Uterus (tissue), 2 donors: ENCODE measurements around the gene PAX2.

ENCODE experiments used
- POLR2A ChIP-seq, 2 donors: fragments of 450-650 bp; IDR thresholded peaks; one replicate each; pipeline ENCODE4 v1.6.1; 2016; ENCODE audit warnings: antibody characterized with exemption in 2 of 2, mild to moderate bottlenecking in 1 of 2, moderate library complexity in 1 of 2
- TF ChIP-seq, protein P1 (sequence below), 4 experiments: fragments of 200-600 bp in 2 of 4; fragments of 450-650 bp in 2 of 4; sonication (generic) in 2 of 4; IDR thresholded peaks; one replicate each; pipeline ENCODE4 v1.5.1; 2016 to 2019; ENCODE audit warnings: antibody characterized with exemption in 4 of 4, mild to moderate bottlenecking in 2 of 4, moderate library complexity in 1 of 4

DNA sequence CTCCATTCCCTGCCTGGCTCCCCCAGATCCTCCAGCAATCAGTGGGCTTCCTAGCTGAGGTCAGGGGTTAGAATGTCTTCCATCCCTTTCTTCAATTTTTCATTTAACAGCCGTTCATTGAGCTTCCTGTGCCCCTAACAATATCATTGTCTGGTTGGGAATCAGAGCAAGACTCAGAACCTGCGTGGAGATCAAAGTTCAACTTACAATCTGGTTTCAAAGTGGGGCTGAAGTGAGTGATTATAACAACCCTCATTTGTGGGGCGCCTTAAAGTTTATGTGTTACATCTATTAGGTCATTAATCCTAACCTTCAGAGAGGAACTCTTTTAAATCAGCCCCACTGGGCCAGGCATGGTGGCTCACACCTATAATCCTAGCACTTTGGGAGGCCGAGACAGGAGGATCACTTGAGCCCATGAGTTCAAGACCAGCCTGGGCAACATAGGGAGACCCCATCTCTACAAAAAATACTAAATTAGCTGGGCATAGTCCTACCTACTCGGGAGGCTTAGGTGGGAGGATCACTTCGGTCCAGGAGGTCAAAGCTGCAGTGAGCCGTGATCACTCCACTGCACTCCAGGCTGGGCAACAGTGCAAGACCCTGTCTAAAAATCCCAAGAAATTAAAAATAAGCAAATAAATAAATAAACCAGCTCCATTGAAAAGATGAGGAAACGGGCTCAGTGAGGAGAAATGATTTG lies 122.0 kb downstream of the PAX2 start:
- TF ChIP-seq, protein P1, sequence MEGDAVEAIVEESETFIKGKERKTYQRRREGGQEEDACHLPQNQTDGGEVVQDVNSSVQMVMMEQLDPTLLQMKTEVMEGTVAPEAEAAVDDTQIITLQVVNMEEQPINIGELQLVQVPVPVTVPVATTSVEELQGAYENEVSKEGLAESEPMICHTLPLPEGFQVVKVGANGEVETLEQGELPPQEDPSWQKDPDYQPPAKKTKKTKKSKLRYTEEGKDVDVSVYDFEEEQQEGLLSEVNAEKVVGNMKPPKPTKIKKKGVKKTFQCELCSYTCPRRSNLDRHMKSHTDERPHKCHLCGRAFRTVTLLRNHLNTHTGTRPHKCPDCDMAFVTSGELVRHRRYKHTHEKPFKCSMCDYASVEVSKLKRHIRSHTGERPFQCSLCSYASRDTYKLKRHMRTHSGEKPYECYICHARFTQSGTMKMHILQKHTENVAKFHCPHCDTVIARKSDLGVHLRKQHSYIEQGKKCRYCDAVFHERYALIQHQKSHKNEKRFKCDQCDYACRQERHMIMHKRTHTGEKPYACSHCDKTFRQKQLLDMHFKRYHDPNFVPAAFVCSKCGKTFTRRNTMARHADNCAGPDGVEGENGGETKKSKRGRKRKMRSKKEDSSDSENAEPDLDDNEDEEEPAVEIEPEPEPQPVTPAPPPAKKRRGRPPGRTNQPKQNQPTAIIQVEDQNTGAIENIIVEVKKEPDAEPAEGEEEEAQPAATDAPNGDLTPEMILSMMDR (IDR thresholded peaks at IDR 0.05): no peak
- no peak for TF ChIP-seq POLR2A (IDR thresholded peaks at IDR 0.05)
